ENCODE measurements around the gene ATP1B1.
A peak's percentile ranks its signal among the peaks of the same experiment; 100 is the strongest.

ATP1B1 gene

GRCh38 chr1:169106095-169106920 is at the start of gene ATP1B1:
ATP1B1 (plus strand) TSS chr1:169106690; CDS start chr1:169106830, 140 bp downstream.
- DNase-seq = peak; percentile 75 to 83

- no peak for DNase-seq
These were observed 47.1 kb upstream of the ATP1B1 start for GRCh38 chr1:169059421-169059820.

- DNase-seq = no peak
These were observed 46.3 kb upstream of the ATP1B1 start for GRCh38 chr1:169060043-169060722.

- peak in 1 of 2 donors; percentile 14 for DNase-seq
These were observed 45.4 kb upstream of the ATP1B1 start for GRCh38 chr1:169060919-169061639.

GRCh38 chr1:169062152-169062551 is 44.3 kb upstream of the ATP1B1 start:
- no peak for DNase-seq

GRCh38 chr1:169064103-169064502 is 42.4 kb upstream of the ATP1B1 start:
- DNase-seq = no peak

GRCh38 chr1:169070547-169070946 is 35.9 kb upstream of the ATP1B1 start:
- no peak for DNase-seq

- DNase-seq = no peak
These were observed 35.5 kb upstream of the ATP1B1 start for GRCh38 chr1:169070958-169071357.

- DNase-seq = no peak
These were observed 33.4 kb upstream of the ATP1B1 start for GRCh38 chr1:169072945-169073725.

GRCh38 chr1:169078163-169078883 is 28.2 kb upstream of the ATP1B1 start:
- no peak for DNase-seq

GRCh38 chr1:169081503-169082123 is 24.9 kb upstream of the ATP1B1 start:
- no peak for DNase-seq

GRCh38 chr1:169085911-169086310 is 20.6 kb upstream of the ATP1B1 start:
- no peak for DNase-seq

- peak in 1 of 2 donors; percentile 36 for DNase-seq
These were observed 19.7 kb upstream of the ATP1B1 start for GRCh38 chr1:169086603-169087455.

GRCh38 chr1:169087876-169088275 is 18.6 kb upstream of the ATP1B1 start:
- DNase-seq = no peak

GRCh38 chr1:169089776-169090175 is 16.7 kb upstream of the ATP1B1 start:
- no peak for DNase-seq

- DNase-seq = no peak
These were observed 16.1 kb upstream of the ATP1B1 start for GRCh38 chr1:169090308-169090899.

GRCh38 chr1:169090900-169091311 is 15.6 kb upstream of the ATP1B1 start:
- DNase-seq = no peak

- no peak for DNase-seq
These were observed 15.0 kb upstream of the ATP1B1 start for GRCh38 chr1:169091480-169091941.

GRCh38 chr1:169092399-169092798 is 14.1 kb upstream of the ATP1B1 start:
- no peak for DNase-seq

Measured in CD4-positive, alpha-beta T cell treated with Interleukin-4 for 1 hour (primary cell).